Upper lobe of left lung (tissue), 6 donors: ENCODE measurements around the gene AKAP8L. TPM values are rescaled to one million over a fixed set of nuclear protein-coding genes. Genes with fewer than 3 reads are reported as not detected.

ENCODE experiments used
- ATAC-seq, 2 donors: fragments of 200-7000 bp; cut with Tn5 transposase; one replicate each; pipeline ENCODE4 v1.9.1; 2022; ENCODE audit warnings: mild to moderate bottlenecking in 2 of 2, moderate library complexity in 2 of 2; ENCODE audit not compliant: low FRiP score in 2 of 2
- DNase-seq, 2 donors: peaks; one replicate each; pipeline ENCODE4 v3.0.0-alpha.2; 2019 to 2020
- H3K27ac ChIP-seq, 4 donors: fragments of 200-600 bp; sonication (generic); one replicate each; pipeline ENCODE4 v1.5.1; 2016 to 2019
- H3K27me3 ChIP-seq, 4 donors: fragments of 200-600 bp; sonication (generic); one replicate each; pipeline ENCODE4 v1.5.1; 2017 to 2019
- H3K36me3 ChIP-seq, 4 donors: fragments of 200-600 bp; sonication (generic); one replicate each; pipeline ENCODE4 v1.5.1; 2016 to 2019
- H3K4me1 ChIP-seq, 4 donors: fragments of 200-600 bp; sonication (generic); one replicate each; pipeline ENCODE4 v1.5.1; 2018 to 2019
- H3K4me3 ChIP-seq, 4 donors: fragments of 200-600 bp; sonication (generic); one replicate each; pipeline ENCODE4 v1.5.1; 2017 to 2019; ENCODE audit warnings: mild to moderate bottlenecking in 2 of 4, moderate library complexity in 1 of 4
- H3K9me3 ChIP-seq, 4 donors: fragments of 200-600 bp; sonication (generic); one replicate each; pipeline ENCODE4 v1.5.1; 2018 to 2019
- CTCF ChIP-seq, 6 experiments: fragments of 450-650 bp in 4 of 6; fragments of 200-600 bp in 2 of 6; sonication (generic) in 2 of 6; IDR thresholded peaks; one replicate each; pipeline ENCODE4 v1.5.1; 2016 to 2019; ENCODE audit warnings: antibody characterized with exemption in 6 of 6
- EP300 ChIP-seq, 4 donors: sonication (generic); formaldehyde crosslinking; IDR thresholded peaks; one replicate each; pipeline ENCODE4 v1.5.1; 2017; ENCODE audit warnings: antibody characterized with exemption in 4 of 4, control low read depth in 2 of 4
- POLR2A ChIP-seq, 4 donors: fragments of 450-650 bp; IDR thresholded peaks; one replicate each; pipeline ENCODE4 v1.5.1; 2016 to 2017; ENCODE audit warnings: antibody characterized with exemption in 4 of 4, mild to moderate bottlenecking in 2 of 4
- POLR2AphosphoS5 ChIP-seq, 2 donors: sonication (generic); formaldehyde crosslinking; IDR thresholded peaks; one replicate each; pipeline ENCODE4 v1.5.1; 2017; ENCODE audit warnings: antibody characterized with exemption in 2 of 2
- WGBS, 2 donors: methylation state at CpG; one replicate each; pipeline ENCODE4 v1.1.5; 2017 to 2018; 5-methylcytosine and 5-hydroxymethylcytosine counted together
- total RNA-seq, 6 donors: library from RNA; depleted of rRNA in 4 of 6; stranded (reverse); fragments of >200 nt in 4 of 6; gene quantifications; one replicate each; pipeline versions ENCODE4 v1.1.0 to v1.2.1, GENCODE V29; 2016 to 2021
- donor health status: DM: no; HTN: no; CAD: no; lungs with moderate emphysema.
- donor health status: DM: no; HTN: yes; CAD: no; lungs with severe emphysema.

AKAP8L gene
- total RNA-seq, 6 donors from 2014 or later: 79.8 to 476 (median 91.2) TPM

GRCh38 chr19:15456871-15457700 is 38.3 kb upstream of the AKAP8L start:
- ATAC-seq (no peak), DNase-seq (peak in 1 of 2 donors; percentile 82)
- Histone ChIP-seq H3K4me3 (peak overlapping the region in 3 of 4 donors; percentile 13 to 31 (median 20)), H3K27me3 (peaks cover 0 to 5% (median 0%) of the 10 kb centered on the region in 4 donors), H3K36me3 (peaks cover 0 to 25% (median 9%) of the 10 kb centered on the region in 4 donors), H3K4me1 (peaks cover 2 to 34% (median 14%) of the 10 kb centered on the region in 4 donors), H3K27ac (no peak overlapping the region), H3K9me3 (no peaks in the 10 kb centered on the region)
- WGBS, 2 donors: 52 to 70% methylated on average over 15 to 83 of the region's 86 CpGs
- TF ChIP-seq CTCF (IDR thresholded peaks at IDR 0.05) (no peak), EP300 (IDR thresholded peaks at IDR 0.05) (no peak), POLR2A (IDR thresholded peaks at IDR 0.05) (no peak), POLR2AphosphoS5 (IDR thresholded peaks at IDR 0.05) (no peak)

- Histone ChIP-seq H3K27me3 (peaks cover 0 to 5% (median 0%) of the 10 kb centered on the region in 4 donors), H3K36me3 (peaks cover 0 to 25% (median 9%) of the 10 kb centered on the region in 4 donors), H3K4me1 (peaks cover 2 to 38% (median 14%) of the 10 kb centered on the region in 4 donors), H3K9me3 (no peaks in the 10 kb centered on the region), H3K27ac (no peak overlapping the region), H3K4me3 (no peak overlapping the region)
- DNase-seq (peak in 1 of 2 donors; percentile 50), ATAC-seq (no peak)
- TF ChIP-seq POLR2A (IDR thresholded peaks at IDR 0.05) (no peak), CTCF (IDR thresholded peaks at IDR 0.05) (no peak), EP300 (IDR thresholded peaks at IDR 0.05) (no peak)
- WGBS, 2 donors: 60 to 63% methylated on average over 7 to 14 of the region's 14 CpGs
Observed at GRCh38 chr19:15456441-15456840, 37.7 kb upstream of the AKAP8L start.

- H3K36me3 ChIP-seq: peaks cover 0 to 21% (median 9%) of the 10 kb centered on the region in 4 donors
- WGBS, 2 donors: 91 to 93% methylated on average over 7 to 9 of the region's 9 CpGs
- DNase-seq (no peak), ATAC-seq (no peak)
- H3K4me1 ChIP-seq: peaks cover 2 to 38% (median 14%) of the 10 kb centered on the region in 4 donors
- H3K4me3 ChIP-seq: no peak overlapping the region
- H3K9me3 ChIP-seq: no peaks in the 10 kb centered on the region
- peaks cover 0 to 5% (median 0%) of the 10 kb centered on the region in 4 donors for H3K27me3 ChIP-seq
- no peak overlapping the region for H3K27ac ChIP-seq
- no peak for TF ChIP-seq EP300 (IDR thresholded peaks at IDR 0.05)
- TF ChIP-seq POLR2A (IDR thresholded peaks at IDR 0.05): no peak
- TF ChIP-seq POLR2AphosphoS5 (IDR thresholded peaks at IDR 0.05): no peak
- TF ChIP-seq CTCF (IDR thresholded peaks at IDR 0.05): no peak
Observed at GRCh38 chr19:15455996-15456395, 37.2 kb upstream of the AKAP8L start.

GRCh38 chr19:15453906-15454860 is 35.4 kb upstream of the AKAP8L start:
- WGBS, 2 donors: 85 to 88% methylated on average over 11 to 17 of the region's 17 CpGs
- DNase-seq: peak in 1 of 2 donors; percentile 56
- H3K4me1 ChIP-seq: peaks cover 4 to 46% (median 17%) of the 10 kb centered on the region in 4 donors

More at GRCh38 chr19:15453906-15454860, 35.4 kb upstream of the AKAP8L start:
- Histone ChIP-seq H3K4me3 (no peak overlapping the region), H3K36me3 (peaks cover 0 to 14% (median 7%) of the 10 kb centered on the region in 4 donors), H3K27me3 (peaks cover 0 to 5% (median 0%) of the 10 kb centered on the region in 4 donors), H3K9me3 (no peaks in the 10 kb centered on the region), H3K27ac (no peak overlapping the region)
- ATAC-seq: no peak
- no peak for TF ChIP-seq CTCF (IDR thresholded peaks at IDR 0.05)
- TF ChIP-seq POLR2AphosphoS5 (IDR thresholded peaks at IDR 0.05): no peak
- no peak for TF ChIP-seq EP300 (IDR thresholded peaks at IDR 0.05)
